GDM1 (cell line): ENCODE data around the gene KIF26B.

Experiments used
- DNase-seq: peaks from one replicate; lab custom pipeline; 2025; lab: John Stamatoyannopoulos, UW

The KIF26B gene

DNA sequence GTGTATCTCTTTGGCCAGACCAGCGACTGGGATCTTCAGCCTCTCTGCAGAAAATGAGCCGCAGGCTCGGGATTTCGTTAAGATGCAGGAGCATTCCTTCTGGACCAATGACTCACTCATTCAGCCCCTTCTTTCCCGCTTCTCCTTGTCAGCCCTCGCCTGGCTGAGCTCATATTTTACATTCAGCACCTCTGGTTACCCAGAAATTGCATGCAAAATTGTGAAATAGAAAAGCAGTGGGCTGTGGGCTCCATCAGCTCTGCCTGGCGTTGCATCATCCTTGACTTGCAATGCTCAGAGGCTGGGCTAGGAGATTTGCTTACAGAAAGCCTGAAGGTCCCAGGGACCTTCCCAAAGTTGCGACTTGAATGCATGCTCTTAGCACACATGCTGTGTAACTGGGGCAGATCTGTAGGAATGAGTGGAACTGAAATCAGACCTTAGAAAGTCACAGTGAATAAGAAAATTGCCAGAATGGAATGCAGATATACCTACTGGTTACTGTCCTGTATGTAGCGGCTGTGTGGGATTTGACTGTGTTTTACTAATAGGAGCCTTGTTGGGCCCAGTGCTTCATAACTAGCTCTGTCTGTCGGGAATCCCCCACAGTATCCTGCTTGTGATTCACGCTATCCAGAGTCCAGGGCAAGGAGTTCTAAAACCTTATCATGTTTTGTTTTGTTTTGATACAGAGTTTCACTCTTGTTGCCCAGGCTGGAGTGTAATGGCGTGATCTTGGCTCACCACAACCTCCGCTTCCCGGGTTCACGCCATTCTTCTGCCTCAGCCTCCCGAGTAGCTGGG, 444.8 kb downstream of the KIF26B start:
- DNase-seq = no peak

DNA sequence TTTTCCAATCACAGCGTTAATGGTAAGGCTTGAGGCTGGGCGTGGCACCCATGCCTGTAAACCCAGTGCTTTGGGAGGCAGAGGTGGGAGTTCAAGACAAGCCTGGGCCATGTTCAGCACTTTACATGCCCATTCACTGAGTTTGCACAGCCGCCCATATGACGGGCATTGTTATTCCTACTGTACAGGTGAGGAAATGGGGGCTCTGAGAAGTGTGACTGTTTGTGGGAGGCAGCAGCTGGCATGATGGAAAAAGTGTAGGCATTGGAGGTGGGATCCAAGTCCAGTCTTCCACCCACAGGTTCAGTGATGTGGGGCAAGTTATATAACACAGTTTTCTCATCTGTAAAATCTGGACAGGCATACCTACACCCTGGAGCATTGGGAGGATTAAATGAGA, 445.9 kb downstream of the KIF26B start:
- DNase-seq = no peak

DNA sequence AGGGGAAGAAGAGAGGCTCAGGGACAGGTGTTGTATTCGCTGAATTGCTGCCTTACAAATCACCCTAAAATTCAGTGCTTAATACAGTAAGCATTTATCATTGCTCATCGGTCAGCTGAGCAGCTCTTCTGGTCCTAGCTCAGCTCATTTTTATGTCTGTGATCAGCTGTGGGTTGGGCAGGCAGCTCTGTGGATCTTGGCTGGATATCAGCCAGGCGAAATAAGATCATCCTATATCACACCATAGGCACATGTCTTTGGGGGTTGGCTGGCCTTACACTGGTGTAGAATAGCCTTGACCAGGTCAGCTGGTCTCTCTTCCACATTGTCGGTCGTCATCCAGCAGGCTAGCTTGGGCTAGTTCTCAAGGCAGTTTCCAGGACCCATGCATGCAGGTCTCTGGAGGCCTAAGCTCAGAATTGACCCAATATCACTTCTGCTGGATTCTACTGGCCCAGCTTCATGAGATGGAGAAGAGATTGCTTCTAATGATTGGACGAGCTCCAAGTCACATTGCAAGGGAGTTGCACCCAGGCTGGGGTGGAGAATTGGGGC, 448.6 kb downstream of the KIF26B start:
- DNase-seq = no peak

DNA sequence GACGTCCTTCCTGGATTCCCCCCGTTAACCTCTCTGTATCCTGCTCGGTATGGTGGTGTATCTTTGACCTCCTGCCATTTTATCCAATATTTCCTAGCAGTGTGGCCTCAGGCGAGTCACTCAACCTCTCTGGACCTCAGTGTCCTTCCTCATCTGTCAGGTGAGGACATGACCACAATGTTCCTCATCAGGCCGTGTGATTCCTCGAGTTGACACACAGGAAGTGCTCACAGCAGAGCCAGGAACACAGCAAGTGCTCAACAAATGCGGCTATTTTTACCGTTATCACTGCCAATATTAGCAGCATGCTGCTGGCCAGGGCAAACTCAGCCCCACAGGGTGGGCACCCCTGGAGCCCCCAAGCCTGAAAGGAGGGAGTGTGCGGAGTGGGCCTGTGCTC, 450.2 kb downstream of the KIF26B start:
- no peak for DNase-seq

DNA sequence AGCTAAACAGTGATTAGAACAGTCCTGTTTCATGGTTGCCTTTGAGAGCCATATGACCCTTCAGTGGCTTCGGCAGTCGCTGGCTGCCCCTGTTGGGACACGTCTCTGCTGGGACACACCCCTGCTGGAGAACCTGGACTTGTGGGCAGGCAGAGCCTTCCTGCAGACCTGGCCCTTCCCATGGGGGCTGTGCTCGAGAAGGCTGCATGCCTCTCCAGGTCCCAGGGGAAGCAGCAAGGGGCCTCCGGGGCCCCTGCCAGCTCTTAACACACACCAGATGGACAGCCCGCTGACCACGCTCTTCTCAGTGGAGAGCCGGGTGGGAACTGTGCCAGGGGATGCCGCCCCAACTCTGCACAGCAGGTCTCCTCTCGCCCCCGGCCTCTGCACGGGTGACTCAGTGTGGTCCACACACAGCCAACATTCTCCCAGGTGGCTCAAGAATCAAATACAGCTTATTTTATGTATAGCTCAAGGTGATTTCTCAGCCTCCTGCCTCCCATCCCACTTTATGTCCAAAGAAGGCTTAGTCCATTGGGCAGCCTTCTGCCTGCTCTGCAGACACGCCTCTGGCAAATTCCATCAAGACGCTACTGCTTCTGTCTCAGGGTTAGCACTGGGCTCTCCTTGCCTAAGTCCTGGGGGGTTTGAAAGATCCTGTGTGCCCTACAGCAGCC, 450.8 kb downstream of the KIF26B start:
- no peak for DNase-seq

DNA sequence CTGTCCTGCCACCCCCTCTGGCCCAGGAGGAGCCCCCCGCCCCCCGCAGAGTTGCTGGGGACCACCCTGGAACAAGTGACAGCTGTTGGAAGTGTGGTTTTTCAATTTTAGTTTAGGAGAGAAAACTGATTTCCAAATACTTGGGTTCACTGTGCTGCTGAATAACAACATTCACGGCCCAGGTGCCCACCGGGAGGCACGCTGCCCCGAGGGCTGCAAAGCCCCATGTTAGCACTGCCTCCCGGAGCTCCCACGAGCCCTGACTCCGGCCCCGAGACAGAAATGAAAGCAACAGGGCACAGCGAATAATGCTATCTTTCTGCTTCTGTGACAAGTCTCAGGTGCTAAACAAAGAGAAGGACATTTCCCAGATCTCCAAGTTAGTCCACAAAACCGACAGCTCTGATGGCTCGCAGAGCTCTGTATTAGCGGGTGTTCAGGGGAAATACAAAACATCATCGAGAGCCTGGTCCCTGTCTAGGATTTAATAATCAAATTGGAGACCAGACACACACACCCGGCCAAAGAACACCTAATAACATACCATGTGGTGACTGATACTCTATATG, 451.5 kb downstream of the KIF26B start:
- DNase-seq = no peak

DNA sequence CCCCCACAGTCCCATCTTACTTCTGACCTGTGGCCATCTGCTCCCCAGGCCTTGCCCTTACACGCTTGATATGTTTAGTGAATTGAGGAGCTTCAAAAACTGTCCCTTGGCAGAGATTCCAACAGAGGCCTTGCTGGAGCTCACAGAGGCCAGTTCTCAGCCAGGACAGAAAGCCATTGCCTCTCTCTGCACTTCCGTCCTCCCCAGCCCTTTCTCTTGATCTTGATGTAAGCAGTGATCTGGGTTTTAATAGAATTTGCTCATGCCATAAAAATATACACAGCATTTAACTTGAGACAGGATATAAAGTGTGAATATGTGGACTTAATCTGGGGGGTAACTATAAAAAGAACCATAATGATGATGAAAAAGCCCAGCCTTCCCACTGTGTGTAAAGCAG, 453.5 kb downstream of the KIF26B start:
- no peak for DNase-seq

DNA sequence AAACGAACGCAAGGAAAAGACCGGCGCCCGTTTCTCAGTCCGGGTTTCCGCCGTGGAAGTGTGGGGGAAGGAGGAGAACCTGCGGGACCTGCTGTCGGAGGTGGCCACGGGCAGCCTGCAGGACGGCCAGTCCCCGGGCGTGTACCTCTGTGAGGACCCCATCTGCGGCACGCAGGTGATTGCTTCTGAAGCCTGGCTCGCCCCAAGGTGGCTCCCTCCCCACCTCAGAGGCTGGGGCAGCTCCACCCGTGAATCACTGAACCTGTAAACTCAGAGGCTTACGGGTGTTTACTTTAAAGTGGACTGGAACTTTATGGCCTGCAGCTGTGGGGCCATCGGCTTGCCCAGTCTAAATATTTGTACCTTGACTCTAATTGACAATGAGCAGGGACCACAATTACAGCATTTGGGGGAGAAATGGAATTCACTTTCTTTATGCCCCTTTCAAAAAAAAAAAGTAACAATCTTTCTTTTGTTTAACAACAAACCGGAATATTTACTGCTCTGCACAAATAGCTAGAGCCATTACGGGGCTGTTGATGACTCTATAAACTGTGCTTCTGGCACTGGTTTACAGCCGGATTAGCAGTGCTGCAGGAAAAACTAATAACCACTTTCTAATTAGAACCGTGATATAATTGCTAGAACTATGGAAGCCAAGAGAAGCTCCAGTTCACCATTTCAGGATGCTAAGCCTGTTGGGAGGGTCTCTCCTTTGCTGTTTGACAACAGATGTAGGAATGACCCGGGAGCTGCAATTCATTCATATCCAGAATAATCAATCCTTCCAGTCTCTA, 454.8 kb downstream of the KIF26B start:
- DNase-seq = no peak

DNA sequence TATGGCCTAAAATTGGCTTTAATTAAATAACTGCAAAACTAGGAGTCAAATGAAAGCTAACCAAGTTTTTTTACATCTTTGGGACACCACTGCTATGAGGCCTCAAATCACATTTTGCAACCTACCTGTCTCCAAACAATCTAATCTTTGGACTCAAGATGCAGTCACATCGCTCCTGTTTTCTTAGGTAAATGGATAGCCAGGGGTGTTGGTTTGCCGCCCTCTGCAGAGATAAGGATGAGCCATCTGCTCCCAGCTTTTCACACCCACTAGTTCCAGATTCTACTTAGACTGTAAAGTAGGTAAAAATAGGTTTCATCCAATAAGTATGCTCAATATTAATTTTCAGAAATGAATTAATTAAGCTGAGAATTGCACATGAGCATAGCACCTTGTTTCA, 456.5 kb downstream of the KIF26B start:
- DNase-seq = no peak

DNA sequence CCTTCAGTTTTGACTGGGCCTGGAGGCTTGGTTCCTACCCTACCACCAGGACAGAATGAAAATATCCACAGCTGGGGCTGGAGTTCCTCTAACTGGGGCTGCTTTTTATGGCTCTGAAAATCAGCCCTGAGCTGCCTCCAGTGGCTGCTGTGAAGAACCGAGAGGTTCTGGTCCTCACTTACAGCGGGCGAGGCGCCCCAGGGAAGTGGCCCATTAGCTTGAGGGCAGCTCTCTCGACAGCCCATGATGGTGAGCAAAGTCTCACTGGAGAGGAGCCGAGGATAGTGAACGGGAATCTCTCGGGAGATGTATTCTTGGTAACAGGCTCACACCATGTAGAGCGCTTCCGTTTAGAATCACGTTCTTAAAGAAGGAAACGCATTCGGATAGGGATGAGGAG, 459.7 kb downstream of the KIF26B start:
- DNase-seq = no peak

DNA sequence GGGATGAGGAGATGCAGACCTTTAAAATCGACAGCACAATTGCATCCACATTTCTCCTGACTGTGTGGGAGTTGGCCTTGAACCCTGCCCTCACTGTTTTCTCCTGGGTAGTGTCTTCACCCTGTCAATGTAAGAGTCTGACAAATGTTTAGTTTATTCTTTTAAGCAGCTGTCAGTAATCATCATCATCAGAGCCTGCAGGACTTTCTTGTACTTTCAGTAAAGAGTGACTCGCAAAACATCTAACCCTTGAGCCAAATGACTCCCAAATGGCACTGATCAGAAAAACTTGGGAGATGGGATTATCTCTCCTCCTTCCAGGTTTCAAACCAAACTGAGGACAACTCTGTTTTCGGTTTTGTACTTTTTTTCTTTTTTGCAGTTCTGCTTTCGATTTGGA, 460.2 kb downstream of the KIF26B start:
- no peak for DNase-seq

DNA sequence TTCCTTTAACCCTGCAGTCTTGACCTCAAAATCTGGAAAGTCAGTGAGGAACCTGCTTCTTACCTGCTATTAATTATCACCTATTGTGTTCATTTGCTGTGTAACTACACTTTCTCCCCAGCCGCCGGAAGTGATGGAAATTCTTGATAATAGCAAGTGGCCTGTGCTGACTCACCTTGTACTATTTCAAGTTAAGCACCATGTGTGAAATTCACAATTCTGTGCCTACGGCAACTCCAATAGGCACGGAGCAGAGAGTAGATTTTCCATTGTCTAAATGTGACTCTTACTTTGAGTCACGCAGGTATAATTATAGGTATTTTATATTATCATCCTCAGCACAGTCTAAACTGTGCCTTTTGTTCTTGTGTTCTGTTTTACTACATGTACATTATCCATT, 466.8 kb downstream of the KIF26B start:
- DNase-seq = no peak

DNA sequence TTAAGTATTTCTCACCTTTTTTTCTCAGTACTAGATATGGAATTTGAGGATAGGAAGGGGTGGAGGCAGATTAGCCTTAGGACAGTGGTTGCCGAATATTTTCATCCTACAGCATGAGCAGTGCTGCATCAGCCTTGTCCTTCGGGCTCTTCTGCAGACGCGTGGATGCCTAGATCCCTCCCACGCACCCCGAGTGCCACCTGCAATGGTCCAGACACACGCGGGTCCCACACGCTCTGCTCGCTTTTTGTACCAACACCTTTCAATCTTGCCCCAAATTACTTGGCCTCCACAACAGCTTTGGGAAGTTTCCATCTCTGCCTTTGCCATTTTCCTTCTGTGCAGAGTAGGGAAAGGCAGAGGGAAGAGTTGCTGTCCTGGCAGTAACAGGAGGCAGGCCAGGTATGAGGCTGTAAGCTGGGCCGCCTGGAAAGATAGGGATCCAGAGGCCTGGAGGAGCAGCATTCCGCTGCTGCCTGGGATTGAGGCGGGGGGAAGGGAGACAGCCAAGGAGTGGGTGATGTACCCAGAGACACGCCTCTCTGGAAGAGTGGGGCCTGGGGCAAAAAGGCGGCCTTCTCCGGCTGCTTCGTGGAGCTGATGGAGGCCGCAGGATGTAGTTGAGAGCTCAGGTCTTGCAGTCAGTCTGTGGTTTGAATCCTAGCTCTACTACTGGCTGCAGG, 467.7 kb downstream of the KIF26B start:
- DNase-seq = no peak

DNA sequence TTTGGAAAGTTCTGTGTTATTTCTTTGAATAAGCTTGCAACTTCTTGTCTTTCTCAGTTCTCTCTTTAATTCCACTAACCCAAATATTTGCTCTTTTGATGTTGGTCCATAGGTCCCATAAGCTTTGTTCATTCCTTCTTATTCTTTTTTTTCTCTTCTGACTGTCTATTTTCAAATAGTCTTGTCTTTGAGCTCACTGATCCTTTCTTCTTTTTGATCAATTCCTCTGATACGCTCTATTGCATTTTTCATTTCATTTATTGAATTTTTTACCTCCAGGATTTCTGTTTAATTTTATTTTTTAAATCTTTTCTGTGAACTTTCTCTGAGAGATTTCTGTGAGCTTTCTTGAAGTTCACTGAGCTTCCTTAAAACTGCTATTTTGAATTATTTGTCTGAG, 486.6 kb downstream of the KIF26B start:
- no peak for DNase-seq

DNA sequence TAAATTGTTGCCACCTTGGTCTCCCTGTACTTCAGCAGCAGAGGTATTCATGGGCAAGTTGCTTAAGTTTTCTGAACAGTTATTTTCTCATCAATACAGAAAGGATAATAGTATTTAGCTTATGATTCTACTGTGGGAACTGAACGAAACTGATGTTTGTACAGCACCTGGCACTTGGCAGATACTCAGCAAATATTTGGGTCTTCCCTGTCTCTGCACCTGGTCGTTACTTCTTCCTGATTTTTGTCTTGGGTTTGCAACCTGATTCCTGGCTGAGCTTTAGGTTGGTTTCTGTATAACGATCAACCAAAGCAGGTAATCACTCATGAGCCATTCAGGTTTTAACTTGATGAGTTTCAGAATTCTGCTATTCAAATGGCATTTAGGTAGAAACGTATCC, 490.6 kb downstream of the KIF26B start:
- DNase-seq = no peak

DNA sequence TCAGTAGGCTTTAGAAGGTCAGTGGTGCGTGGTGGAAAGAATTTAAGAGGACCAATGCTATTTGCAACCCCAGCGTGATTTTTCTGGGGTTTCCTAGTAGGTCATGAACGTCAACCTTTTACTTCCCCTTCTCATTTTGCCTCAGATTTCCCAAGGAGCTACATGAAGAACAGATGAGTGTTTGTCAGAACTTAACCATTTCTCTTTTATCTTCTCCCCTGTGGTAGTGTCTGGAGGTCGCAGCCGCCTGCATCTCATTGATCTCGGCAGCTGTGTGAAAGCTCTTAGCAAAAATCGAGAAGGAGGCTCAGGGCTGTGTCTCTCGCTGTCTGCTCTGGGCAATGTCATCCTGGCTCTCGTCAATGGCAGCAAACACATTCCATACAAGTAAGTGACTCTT, 491.1 kb downstream of the KIF26B start:
- DNase-seq = no peak

DNA sequence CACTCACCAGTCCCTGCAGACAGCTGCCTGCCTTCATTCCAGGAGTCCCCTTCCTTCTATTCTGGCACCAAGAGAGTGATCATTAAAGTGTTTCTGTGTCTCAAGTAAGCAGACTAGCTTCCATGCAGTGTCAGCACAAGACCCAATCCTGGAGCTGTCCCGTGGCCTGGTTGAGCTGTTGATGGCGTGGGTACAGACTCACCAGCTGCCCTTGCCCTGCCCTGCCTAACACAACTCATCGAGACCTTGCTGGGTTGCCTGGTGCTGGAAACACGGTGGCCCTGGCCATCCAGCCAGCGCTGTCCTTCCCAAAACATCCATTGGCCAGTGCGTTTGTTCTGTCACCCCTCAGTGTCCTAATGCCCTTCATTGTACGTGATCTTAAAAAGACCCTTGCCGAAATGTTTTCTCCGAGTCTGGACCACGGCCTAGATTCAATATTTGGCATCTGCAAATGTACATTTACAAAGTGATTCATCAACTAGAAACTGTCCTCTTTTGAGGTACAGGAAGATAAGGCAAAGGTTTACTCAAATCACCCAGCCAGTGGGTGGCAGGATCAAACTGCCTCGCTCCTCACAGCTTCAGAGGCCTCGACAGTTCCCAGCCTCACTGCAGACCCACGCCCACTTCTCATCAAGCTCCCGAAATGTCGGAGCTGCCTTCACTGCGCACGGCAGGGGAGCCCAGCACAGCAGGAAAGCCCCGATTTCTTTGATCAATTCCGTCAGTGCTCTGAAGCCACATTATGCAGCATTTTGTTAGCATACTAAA, 494.2 kb downstream of the KIF26B start:
- DNase-seq = no peak

DNA sequence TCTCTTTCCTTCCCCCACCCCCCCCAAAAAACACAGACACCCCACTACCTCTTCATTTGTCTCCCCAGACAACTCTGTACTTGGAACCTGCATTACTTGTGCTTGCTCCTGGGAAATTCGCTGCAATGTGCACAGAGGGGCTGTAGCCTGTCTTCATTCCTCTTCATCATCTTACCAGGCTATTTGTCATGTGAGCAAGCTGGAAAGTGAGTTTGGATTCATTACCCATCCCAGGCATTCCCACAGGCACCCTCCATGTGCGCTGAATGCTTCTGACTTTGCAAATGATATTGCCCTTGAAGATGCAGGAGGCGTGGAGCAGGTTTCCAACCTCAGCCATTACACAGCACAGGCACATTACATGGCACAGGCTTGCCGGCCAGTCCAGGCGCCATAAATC, 494.9 kb downstream of the KIF26B start:
- no peak for DNase-seq

DNA sequence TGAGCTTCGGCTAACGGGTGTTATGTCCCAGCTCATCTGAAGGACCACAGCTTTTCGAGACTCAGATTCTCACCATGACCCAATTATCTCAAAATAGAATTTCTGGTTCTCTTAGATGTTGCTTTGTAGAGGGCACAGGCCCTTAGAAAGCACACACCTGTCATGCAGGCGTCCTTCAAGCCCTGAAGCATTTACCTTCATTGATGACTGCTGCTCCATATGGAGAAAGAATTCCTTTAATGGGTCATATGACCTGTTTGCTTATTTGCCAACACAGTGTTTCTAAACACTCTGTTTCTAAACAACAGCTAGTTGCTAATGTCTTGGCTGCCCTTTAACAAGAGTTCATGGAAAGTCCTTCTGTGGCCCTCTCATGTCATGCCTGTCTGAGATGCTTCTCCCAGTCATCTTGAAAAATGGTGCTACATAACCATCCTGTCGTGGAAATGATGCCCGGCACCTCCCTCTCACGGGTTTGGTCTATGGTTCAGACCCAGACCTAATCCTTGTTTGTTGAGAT, 495.7 kb downstream of the KIF26B start:
- no peak for DNase-seq

DNA sequence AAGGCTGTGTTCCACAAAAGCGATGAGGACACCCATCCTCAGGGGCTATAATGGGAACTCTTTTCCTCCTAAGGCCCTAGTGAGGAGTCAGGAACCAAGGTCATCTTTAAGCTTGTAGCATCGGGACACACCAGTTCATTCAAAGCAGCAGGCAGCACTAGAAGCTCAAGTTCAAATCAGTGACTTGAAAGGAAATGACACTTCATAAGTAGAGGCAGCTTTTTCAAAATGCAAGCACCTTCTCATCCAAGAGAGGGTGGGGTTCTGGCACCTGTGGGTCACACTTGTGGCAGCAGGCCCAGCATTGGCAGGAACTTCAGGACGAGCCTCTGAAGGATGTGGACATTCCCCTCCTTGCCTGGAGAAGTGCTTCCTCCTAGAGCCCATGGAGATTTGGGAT, 496.3 kb downstream of the KIF26B start:
- no peak for DNase-seq

DNA sequence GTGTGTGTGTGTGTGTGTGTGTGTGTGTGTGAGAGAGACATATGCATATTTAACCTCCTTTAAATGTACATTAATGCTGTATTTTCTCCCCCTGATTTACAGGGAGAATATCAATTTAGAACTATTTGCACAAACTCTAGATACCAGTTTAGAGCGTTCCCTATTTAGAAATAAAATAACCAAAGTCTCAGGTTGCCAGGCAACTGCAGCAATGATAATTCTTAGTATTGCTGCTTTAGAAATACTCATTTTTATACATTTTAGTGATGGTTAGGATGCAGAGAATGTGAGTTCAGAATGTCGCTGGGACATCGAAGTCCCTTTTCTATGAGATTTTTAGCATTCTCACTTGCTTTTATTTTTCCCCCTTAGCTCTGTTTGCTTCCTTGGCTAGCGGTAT, 497.3 kb downstream of the KIF26B start:
- no peak for DNase-seq
